Epithelial cell of prostate (primary cell): Measurements from ENCODE around the gene VPS18.

Experiments
- DNase-seq: peaks from one replicate; pipeline ENCODE4 v3.0.0-alpha.2; 2011; ENCODE audit warnings: low read depth, low spot score
- H3K27ac ChIP-seq: fragments of 450-650 bp; 2 replicates; pipeline ENCODE4 v1.5.1; 2017; ENCODE audit warnings: mild to moderate bottlenecking

The VPS18 gene

DNA sequence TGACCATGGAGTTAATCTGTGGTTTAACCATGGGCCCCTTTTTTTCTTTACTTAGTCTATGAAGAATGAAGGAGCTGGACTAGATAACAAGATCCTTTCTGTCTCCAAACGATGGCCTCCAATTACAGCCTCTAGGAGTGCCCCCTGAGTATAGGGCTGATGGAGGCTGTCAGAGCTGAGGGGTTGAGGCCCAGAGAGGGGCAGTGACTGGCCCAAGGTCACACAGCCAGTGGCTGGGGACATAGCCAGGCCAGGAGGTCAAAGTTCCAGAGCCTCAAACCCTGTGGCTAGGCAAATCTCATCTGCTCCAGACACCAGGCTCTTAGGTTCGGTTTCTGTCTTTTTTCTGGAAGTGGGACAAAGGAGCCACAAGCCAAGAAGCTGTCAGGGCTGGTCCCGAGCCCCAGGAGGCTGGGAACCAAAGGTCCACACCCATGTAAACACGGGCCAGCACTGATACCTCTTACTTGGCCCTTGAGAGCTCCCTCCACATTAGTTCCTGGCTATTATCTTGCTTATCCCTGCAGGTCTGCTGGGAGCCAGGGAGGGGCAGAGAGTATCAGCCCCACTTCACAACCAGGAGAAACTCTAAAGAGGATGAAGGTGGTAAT, 30.5 kb upstream of the VPS18 start:
- no peak overlapping the region for H3K27ac ChIP-seq
- no peak for DNase-seq

GRCh38 chr15:40867199-40867598, 27.1 kb upstream of the VPS18 start:
- no peak for DNase-seq
- no peak overlapping the region for H3K27ac ChIP-seq

DNA sequence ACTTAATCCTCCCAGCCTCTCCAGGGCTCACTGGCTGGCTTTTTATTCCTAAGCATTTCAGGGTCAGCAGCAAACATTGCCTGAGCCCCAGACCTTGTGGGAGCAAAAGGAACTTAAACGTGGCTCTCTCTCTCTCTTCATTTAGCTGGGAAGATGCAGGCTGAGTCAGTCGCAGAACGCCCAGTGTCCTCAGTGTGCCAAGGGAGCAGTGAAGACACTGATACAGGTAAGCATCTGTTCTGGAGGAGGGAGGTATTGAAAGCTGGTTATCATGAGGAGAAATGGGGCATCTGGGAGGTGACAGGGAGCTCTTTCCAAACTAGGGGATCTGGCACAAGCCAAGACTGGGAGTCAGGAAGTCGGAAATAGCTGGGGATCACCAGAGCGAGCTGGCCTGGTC, 24.6 kb upstream of the VPS18 start:
- peak overlapping the region; percentile 71 for H3K27ac ChIP-seq
- DNase-seq, result no peak

GRCh38 chr15:40870716-40871115, 23.5 kb upstream of the VPS18 start:
- peak overlapping the region; percentile 71 for H3K27ac ChIP-seq
- no peak for DNase-seq

DNA sequence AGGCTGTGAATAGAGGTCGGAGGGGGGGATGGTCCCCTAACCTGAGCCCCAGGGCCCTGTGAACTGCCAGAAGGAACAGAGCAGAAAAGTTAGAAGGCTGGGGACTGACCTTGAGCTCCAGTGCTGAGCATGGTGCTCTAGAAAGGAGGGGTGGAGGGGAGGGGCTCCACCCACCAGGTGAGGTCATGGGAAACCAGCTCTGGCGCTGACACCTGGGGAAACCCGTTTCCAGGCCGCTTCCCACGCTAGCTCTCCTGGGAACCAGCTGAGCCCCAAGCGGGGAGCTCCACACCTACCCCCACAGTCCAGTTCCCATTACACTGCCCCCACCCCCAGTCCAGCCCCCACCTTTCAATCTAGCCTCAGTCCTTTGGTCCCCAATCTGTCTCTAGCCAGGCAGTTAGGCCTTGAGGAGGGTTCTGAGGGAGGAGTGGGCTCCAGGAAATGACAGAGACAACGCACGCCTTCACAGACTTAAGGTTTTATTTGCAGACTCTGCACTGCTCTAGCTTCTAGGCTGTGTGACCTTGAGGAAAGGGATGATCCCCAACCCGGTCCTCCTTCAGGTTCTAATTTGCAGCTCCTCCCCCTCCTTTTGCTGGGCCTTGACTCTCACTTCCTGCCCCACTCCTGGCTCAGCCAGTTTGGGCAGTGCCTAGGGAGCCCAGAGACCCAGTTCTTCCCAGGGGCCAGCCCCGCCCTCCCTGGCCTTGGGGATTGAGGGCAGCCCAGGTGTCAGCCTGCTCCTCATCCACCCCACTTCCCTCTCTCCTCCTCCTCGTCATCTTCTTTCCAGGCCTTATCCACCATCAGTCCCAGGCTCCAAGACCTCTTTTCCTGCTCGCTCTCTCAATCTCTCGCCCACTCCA, 22.3 kb upstream of the VPS18 start:
- peak overlapping the region; percentile 71 for H3K27ac ChIP-seq

GRCh38 chr15:40872791-40873693, 21.2 kb upstream of the VPS18 start:
- no peak for DNase-seq
- H3K27ac ChIP-seq, result peak overlapping the region; percentile 71

More for the DNA sequence above, 22.3 kb upstream of the VPS18 start:
- no peak for DNase-seq

DNA sequence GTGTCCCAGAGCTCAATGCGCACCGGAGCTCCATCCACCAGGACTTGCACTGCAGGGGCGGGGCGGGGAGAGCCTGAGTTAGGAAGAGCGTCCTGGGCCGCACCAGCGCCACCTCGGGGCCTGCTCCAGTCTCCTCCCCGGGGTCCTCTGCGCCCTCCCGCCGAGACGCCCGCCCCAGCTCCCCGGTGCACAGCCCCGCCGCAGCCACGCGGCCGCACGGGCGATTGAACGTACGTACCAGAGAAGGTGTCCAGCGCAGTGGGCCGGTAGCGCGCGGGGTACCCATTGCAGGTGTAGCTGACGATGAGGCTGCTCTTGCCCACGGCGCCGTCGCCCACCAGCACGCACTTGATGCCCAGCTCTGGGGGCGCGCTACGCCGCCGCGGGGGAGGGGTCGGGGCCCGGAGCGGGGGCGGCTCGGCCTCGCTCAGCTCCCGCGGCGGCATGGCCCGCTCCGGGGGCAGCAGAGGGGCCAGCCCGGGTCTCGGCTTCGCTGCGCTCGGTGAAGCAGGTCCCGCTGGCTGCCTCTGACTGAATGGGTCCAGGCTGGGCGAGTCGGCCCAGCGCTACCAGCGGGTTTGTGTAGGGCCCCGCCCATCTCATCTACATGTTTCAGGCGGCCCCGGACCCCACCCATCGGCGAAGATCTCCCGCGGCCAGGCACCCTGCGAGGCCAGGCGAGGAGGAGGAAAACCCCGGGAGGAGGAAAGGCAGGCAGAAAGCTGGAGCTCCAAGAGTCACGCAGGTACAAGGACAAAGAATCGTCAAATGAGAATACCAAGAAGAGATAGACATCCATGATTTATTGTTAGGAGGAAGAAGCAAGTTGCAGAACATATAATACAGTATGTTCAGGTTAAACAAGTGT, 20.3 kb upstream of the VPS18 start, which contains the start of gene RHOV:
Gene RHOV, minus strand, starts transcription at position 541 of the 868 bp plus-strand sequence. Its CDS starts 95 bp downstream, at position 446.
- H3K27ac ChIP-seq, result peak within 1 kb of the TSS; percentile 71
- no peak for DNase-seq

DNA sequence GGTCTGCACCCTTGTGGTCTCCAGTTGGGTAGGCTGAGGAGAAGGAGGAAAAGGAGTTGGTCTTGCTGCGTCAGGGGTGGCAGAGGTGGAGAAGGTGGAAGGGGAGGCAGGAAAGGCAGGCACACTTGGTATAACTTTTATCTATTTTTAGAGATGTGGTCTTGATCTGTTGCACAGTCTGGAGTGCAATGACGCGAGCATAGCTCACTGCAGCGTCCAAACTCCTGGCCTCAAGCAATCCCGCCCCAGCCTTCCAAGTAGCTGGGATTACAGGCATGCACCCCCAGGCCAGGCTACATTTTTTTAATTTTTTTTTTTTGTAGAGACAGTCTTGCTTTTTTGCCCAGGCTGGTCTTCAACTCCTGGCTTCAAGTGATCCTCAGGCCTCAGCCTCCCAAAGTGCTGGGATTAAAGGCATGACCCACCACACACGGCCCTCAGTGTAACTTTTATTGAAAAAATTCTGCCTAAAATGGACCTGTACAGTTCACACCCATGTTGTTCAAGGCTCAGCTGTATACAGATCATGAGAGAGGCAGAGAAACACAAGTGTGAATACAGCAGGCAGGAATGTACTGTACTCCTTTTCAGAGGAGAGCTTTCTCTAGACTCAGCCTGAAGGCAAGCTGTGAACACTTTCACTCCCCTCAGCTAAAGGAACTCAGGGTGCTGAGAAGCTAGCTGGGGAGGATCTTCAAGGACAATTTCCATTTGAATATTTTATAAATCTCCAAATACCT, 18.1 kb upstream of the VPS18 start:
- no peak for DNase-seq
- H3K27ac ChIP-seq, result peak overlapping the region; percentile 35

DNA sequence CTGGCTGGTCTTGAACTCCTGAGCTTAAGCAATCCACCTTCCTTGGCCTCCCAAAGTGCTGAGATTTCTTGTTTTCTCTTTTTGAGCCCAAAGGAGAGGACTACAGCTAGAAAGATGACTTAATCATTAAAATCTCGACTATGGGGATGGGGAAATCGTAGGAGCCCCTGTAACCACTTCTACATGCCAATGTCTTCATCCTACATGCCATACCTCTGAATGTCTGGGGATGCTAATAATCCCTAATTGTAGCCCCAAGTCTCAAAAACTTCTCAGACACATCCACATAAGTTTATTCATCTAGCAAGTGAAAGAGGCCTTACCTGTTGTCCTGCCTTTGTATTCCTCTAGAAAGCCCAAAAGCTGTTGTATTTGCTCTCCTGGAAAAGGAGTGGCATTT, 16.6 kb upstream of the VPS18 start:
- no peak for DNase-seq

DNA sequence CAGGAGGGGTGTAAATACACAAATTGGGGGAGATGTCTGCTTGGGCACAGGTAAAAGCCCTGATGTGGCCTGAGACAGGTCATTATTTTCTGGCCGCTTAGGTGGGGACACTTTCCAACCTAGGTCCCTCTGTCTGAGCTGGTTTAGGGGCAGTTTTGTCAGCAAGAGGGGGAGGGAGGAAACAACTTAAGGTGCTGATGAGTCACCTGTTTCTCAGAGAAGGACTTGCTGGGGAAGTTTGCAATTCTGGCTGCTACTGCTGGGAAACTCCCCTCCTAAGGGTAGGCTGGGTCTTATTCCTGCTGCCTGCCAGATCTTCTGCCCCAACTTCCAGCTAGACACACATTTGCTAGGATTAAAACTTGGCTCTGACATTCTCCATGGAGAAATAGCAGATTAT, 15.5 kb upstream of the VPS18 start:
- no peak for DNase-seq
- peak overlapping the region; percentile 29 for H3K27ac ChIP-seq

More for the DNA sequence above, 16.6 kb upstream of the VPS18 start:
- no peak overlapping the region for H3K27ac ChIP-seq

DNA sequence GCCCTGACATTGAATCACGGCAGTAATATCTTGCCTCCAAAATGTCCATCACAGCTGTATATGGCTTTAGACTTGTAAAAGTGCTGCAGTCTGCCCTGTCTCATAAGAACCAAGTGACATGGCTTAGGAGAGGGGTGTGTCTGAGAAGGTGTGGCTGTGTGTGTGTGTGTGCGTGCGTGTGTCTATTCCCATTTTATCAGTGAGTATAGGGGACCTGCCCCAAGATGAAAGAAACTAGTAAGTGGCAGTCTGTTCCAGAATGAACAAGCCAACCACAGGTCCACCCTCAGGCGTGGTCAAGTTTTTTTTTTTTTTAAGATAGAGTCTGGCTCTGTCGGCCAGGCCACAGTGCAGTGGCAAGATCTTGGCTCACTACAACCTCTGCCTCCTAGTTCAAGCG, 14.6 kb upstream of the VPS18 start:
- no peak for DNase-seq
- peak overlapping the region; percentile 29 for H3K27ac ChIP-seq

DNA sequence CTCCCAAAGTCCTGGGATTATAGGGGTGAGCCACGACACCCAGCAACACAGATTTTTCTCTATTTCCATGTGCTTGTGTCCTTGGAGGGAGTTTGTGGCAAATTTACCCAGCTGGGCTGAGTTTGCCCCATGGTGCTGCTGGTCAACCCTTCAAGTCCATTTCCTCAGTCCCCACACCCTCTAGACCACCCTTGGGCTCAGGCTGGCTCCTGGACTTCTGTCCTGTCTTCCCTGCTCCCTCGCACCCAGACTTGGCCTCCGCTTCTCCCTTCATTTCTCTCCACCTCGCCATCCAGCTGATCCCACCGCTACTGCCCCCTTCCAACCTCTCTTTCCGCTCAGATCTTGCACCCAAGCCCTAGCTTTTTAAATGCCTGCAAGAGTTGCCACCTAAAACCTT, 12.9 kb upstream of the VPS18 start:
- DNase-seq, result no peak
- H3K27ac ChIP-seq, result no peak overlapping the region

DNA sequence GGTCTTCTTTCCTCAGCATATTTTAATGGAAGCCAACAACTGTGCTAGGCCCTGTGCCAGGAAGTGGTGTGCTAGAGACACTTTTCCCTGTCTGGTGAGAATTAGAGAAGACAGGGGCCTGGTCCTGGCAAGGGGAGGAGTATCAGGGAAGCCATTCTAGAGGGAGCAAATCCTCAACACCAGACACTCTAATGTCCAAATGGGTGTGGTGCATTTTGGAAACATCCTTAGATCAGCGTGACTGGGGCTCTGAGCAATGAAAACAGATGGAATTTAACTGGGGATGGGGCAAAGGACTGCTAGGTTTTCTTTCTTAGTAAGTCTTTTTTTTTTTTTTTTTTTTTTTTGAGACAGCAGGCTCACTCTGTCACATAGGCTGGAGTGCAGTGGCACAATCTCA, 7.7 kb upstream of the VPS18 start:
- no peak overlapping the region for H3K27ac ChIP-seq
- no peak for DNase-seq

- DNase-seq, result no peak
- H3K27ac ChIP-seq, result no peak overlapping the region
Observed at GRCh38 chr15:40889112-40889511, 5.1 kb upstream of the VPS18 start.

DNA sequence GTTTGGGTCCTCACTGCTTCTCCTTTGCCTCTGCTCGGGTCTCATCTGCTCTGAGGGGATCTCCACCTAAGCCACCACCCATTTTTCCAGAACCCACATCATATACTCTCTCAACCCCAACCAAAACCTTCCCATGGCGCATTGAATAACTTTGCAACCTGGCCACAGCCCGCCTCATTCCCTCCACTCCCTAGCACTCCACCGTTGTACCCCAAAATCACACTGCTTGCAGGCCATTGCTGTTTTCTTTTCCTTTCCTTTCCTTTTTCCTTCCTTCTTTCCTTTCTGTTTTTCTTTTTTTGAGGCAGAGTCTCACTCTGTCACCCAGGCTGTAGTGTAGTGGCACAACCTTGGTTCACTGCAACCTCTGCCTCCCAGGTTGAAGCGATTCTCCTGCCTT, 3.1 kb upstream of the VPS18 start:
- no peak for DNase-seq
- H3K27ac ChIP-seq, result no peak overlapping the region

DNA sequence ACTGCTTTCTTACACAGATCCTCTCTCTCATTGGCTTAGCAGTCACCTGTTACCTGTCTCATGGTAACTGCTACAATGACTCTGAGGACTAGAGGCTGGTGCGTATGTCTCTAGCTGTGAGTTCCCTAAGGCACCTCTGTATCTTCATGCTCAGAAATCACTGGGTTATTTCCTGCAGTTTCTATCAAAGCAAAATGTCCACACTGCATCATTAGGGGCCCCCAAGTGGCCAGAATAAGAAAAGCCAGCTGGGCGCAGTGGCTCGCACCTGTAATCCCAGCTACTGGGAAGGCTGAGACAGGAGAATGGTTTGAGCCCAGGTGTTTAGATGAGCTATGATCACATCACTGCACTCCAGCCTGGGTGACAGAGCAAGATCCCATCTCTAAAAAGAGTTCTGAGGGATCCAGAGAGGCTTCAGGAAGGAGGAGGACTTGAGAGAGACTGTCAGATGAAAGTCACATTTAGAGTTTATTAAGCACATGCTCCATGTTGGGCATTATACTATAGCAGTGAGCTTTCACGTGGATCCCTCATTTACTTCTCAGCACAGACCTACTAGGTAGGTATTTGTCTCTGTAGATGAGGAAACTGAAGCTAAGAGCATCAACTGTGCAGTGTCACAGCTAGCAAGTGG, 2.3 kb upstream of the VPS18 start:
- no peak overlapping the region for H3K27ac ChIP-seq
- no peak for DNase-seq

GRCh38 chr15:40892447-40893012, 1.7 kb upstream of the VPS18 start:
- H3K27ac ChIP-seq, result no peak overlapping the region
- DNase-seq, result no peak

- no peak overlapping the region for H3K27ac ChIP-seq
- no peak for DNase-seq
Observed at GRCh38 chr15:40893019-40893670, 1.1 kb upstream of the VPS18 start.
